H9 (cell line): ENCODE results near the gene CYP2C19. TPM values are rescaled to one million over a fixed set of nuclear protein-coding genes. Genes with fewer than 3 reads are reported as not detected.

ENCODE experiments used
- DNase-seq: peaks from one replicate; pipeline ENCODE4 v3.0.0-alpha.2; 2017
- H2AFZ ChIP-seq: one replicate; pipeline ENCODE4 v1.6.1; 2013; ENCODE audit warnings: mild to moderate bottlenecking, low read length, control low read depth, moderate library complexity
- H2AK5ac ChIP-seq: 2 replicates; pipeline ENCODE4 v1.6.1; 2013; ENCODE audit warnings: low read length, control low read depth, mixed read lengths; ENCODE audit not compliant: insufficient read length
- H2BK120ac ChIP-seq: one replicate; pipeline ENCODE4 v1.6.1; 2013; ENCODE audit warnings: low read depth, mild to moderate bottlenecking, low read length, control low read depth, inconsistent platforms; ENCODE audit not compliant: poor library complexity, severe bottlenecking
- H2BK12ac ChIP-seq: 2 replicates; pipeline ENCODE4 v1.6.1; 2013; ENCODE audit warnings: low read length, control low read depth, mixed read lengths, low read depth; ENCODE audit not compliant: insufficient read length
- H2BK15ac ChIP-seq: 2 replicates; pipeline ENCODE4 v1.6.1; 2013; ENCODE audit warnings: low read depth, low read length, control low read depth
- H2BK20ac ChIP-seq: one replicate; pipeline ENCODE4 v1.6.1; 2013; ENCODE audit warnings: low read depth, mild to moderate bottlenecking, low read length, control low read depth, inconsistent platforms; ENCODE audit not compliant: poor library complexity, severe bottlenecking
- H2BK5ac ChIP-seq: 2 replicates; pipeline ENCODE4 v1.6.1; 2013; ENCODE audit warnings: low read length, control low read depth, mixed read lengths; ENCODE audit not compliant: insufficient read length
- H3K14ac ChIP-seq: 2 replicates; pipeline ENCODE4 v1.6.1; 2013; ENCODE audit warnings: low read length, control low read depth; ENCODE audit not compliant: insufficient read depth
- H3K18ac ChIP-seq: 2 replicates; pipeline ENCODE4 v1.6.1; 2013; ENCODE audit warnings: low read depth, mild to moderate bottlenecking, mixed read lengths, low read length, control low read depth; ENCODE audit not compliant: insufficient read length
- H3K23ac ChIP-seq: 2 replicates; pipeline ENCODE4 v1.6.1; 2013; ENCODE audit warnings: low read length, control low read depth, mixed read lengths, low read depth; ENCODE audit not compliant: insufficient read length
- H3K23me2 ChIP-seq: 2 replicates; pipeline ENCODE4 v1.6.1; 2013; ENCODE audit warnings: low read depth, mild to moderate bottlenecking, mixed read lengths, low read length, control low read depth; ENCODE audit not compliant: insufficient read length, poor library complexity, severe bottlenecking
- H3K27ac ChIP-seq: 2 replicates; pipeline ENCODE4 v1.5.1; 2013; ENCODE audit warnings: low read length, control low read depth, mixed read lengths, low read depth; ENCODE audit not compliant: insufficient read length
- H3K27me3 ChIP-seq: 2 replicates; pipeline ENCODE4 v1.6.1; 2013; ENCODE audit warnings: low read length, control low read depth, inconsistent platforms; ENCODE audit not compliant: insufficient read depth
- H3K4ac ChIP-seq: 2 replicates; pipeline ENCODE4 v1.6.1; 2013; ENCODE audit warnings: low read depth, mild to moderate bottlenecking, control low read depth, inconsistent platforms, low read length, moderate library complexity
- H3K4me1 ChIP-seq: 2 replicates; pipeline ENCODE4 v1.6.1; 2013; ENCODE audit warnings: low read length, control low read depth, inconsistent platforms; ENCODE audit not compliant: insufficient read depth
- H3K4me2 ChIP-seq: 2 replicates; pipeline ENCODE4 v1.6.1; 2013; ENCODE audit warnings: low read length, control low read depth, mixed read lengths; ENCODE audit not compliant: insufficient read length, insufficient read depth
- H3K56ac ChIP-seq: 2 replicates; pipeline ENCODE4 v1.6.1; 2013; ENCODE audit warnings: low read depth, mild to moderate bottlenecking, mixed read lengths, low read length, control low read depth; ENCODE audit not compliant: insufficient read length
- H3K79me1 ChIP-seq: 2 replicates; pipeline ENCODE4 v1.6.1; 2013; ENCODE audit warnings: low read depth, mild to moderate bottlenecking, moderate library complexity, low read length, control low read depth, inconsistent platforms; ENCODE audit not compliant: insufficient read depth, poor library complexity, severe bottlenecking
- H3K79me2 ChIP-seq: 2 replicates; pipeline ENCODE4 v1.6.1; 2013; ENCODE audit warnings: low read length, control low read depth, inconsistent platforms; ENCODE audit not compliant: insufficient read depth
- H3K9ac ChIP-seq: 2 replicates; pipeline ENCODE4 v1.6.1; 2013; ENCODE audit warnings: low read length, control low read depth, mixed read lengths; ENCODE audit not compliant: insufficient read length; ENCODE audit errors: extremely low read depth
- H3K9me3 ChIP-seq: one replicate; pipeline ENCODE4 v1.6.1; 2013; ENCODE audit warnings: low read depth, low read length, inconsistent platforms; ENCODE audit not compliant: control insufficient read depth
- H3T11ph ChIP-seq: one replicate; pipeline ENCODE4 v1.6.1; 2013; ENCODE audit warnings: mild to moderate bottlenecking, low read length, control low read depth, inconsistent platforms
- H4K20me1 ChIP-seq: one replicate; pipeline ENCODE4 v1.6.1; 2013; ENCODE audit not compliant: control insufficient read depth, insufficient read length, insufficient read depth
- H4K5ac ChIP-seq: 2 replicates; pipeline ENCODE4 v1.6.1; 2013; ENCODE audit warnings: low read depth, mild to moderate bottlenecking, mixed read lengths, low read length, control low read depth; ENCODE audit not compliant: insufficient read length
- H4K8ac ChIP-seq: replicated peaks from 2 replicates; pipeline ENCODE4 v1.6.1; 2013; ENCODE audit warnings: low read length, control low read depth, mixed read lengths, low read depth; ENCODE audit not compliant: insufficient read length
- H4K91ac ChIP-seq: 2 replicates; pipeline ENCODE4 v1.6.1; 2013; ENCODE audit warnings: low read depth, mild to moderate bottlenecking, moderate library complexity, mixed read lengths, low read length, control low read depth; ENCODE audit not compliant: insufficient read length
- H3K27ac Mint-ChIP-seq, 3 experiments: 2 replicates in 2 of 3; 3 replicates in 1 of 3; pipeline ENCODE4 v1.8.0; 2020 to 2021; ENCODE audit warnings: mixed read lengths in 3 of 3, mild to moderate bottlenecking in 1 of 3, moderate library complexity in 1 of 3
- H3K27me3 Mint-ChIP-seq: 2 replicates; pipeline ENCODE4 v1.8.0; 2021; ENCODE audit warnings: low read depth, mild to moderate bottlenecking, moderate library complexity, mixed read lengths
- H3K36me3 Mint-ChIP-seq, 3 experiments: 2 replicates in 2 of 3; 3 replicates in 1 of 3; pipeline ENCODE4 v1.8.0; 2020 to 2021; ENCODE audit warnings: low read depth in 3 of 3, mixed read lengths in 3 of 3; ENCODE audit not compliant: insufficient read depth in 1 of 3
- H3K4me1 Mint-ChIP-seq, 2 experiments: 2 replicates each; pipeline ENCODE4 v1.8.0; 2020; ENCODE audit warnings: mixed read lengths in 2 of 2
- H3K4me3 Mint-ChIP-seq, 2 experiments: 2 replicates in 1 of 2; 3 replicates in 1 of 2; pipeline ENCODE4 v1.8.0; 2020 to 2021; ENCODE audit warnings: mild to moderate bottlenecking in 2 of 2, mixed read lengths in 2 of 2, moderate library complexity in 1 of 2
- H3K9me3 Mint-ChIP-seq, 2 experiments: 2 replicates in 1 of 2; 3 replicates in 1 of 2; pipeline ENCODE4 v1.8.0; 2020; ENCODE audit warnings: mild to moderate bottlenecking in 2 of 2, mixed read lengths in 2 of 2, moderate library complexity in 1 of 2
- CTCF ChIP-seq: fragments of 200-600 bp; sonication (generic); conservative IDR thresholded peaks from 3 replicates; pipeline ENCODE4 v1.8.0; 2021; ENCODE audit warnings: antibody characterized with exemption, mild to moderate bottlenecking
- WGBS: extraction: QIAGEN DNeasy Blood & Tissue Kit; methylation state at CpG from one replicate; pipeline ENCODE4 v1.1.7; 2013; ENCODE audit warnings: missing lambda C conversion rate, low lambda C conversion rate, mixed read lengths; ENCODE audit not compliant: insufficient read length; ENCODE audit errors: extremely low coverage; 5-methylcytosine and 5-hydroxymethylcytosine counted together
- total RNA-seq: library from RNA; stranded (reverse); gene quantifications from 2 replicates; pipeline ENCODE4 v1.2.1, GENCODE V29; 2021

The CYP2C19 gene
- total RNA-seq, 1 experiment from 2014 or later: not detected

GRCh38 chr10:94902080-94902479, 139.6 kb downstream of the CYP2C19 start:
- H2BK120ac ChIP-seq: no peak overlapping the region
- H3T11ph ChIP-seq: no peak overlapping the region
- no peak overlapping the region for H3K9ac ChIP-seq
- H2BK20ac ChIP-seq: no peak overlapping the region
- H3K4me2 ChIP-seq: no peak overlapping the region
- H4K20me1 ChIP-seq: no peaks in the 10 kb centered on the region
- no peak overlapping the region for H4K91ac ChIP-seq
- Mint-ChIP-seq H3K9me3 (peaks cover 35 to 46% of the 10 kb centered on the region in 2 experiments), H3K27me3 (no peaks in the 10 kb centered on the region; the same call in 1 of the 2 replicates), H3K27ac (no peak overlapping the region), H3K4me3 (no peak overlapping the region), H3K4me1 (no peaks in the 10 kb centered on the region), H3K36me3 (peaks cover 2 to 12% (median 4%) of the 10 kb centered on the region in 3 experiments; a peak in 4 of 7 replicates)
- no peak overlapping the region for H2BK12ac ChIP-seq
- H2AK5ac ChIP-seq: no peak overlapping the region
- H3K27ac ChIP-seq: no peak overlapping the region
- no peak overlapping the region for H4K5ac ChIP-seq
- H3K4ac ChIP-seq: no peak overlapping the region
- no peaks in the 10 kb centered on the region for H3K79me1 ChIP-seq
- H3K23ac ChIP-seq: no peak overlapping the region
- H3K27me3 ChIP-seq: no peaks in the 10 kb centered on the region
- no peak for TF ChIP-seq CTCF
- H4K8ac ChIP-seq: no peak overlapping the region
- H3K23me2 ChIP-seq: no peaks in the 10 kb centered on the region
- H3K56ac ChIP-seq: no peak overlapping the region
- H2BK5ac ChIP-seq: no peak overlapping the region
- H2AFZ ChIP-seq: no peak overlapping the region
- no CpG with 5 or more reads among the region's 1 CpG for WGBS
- no peak overlapping the region for H2BK15ac ChIP-seq
- no peak overlapping the region for H3K18ac ChIP-seq
- no peak for DNase-seq
- H3K4me1 ChIP-seq: no peaks in the 10 kb centered on the region
- H3K9me3 ChIP-seq: no peaks in the 10 kb centered on the region
- H3K14ac ChIP-seq: no peak overlapping the region
- H3K79me2 ChIP-seq: no peaks in the 10 kb centered on the region
